HEK293 (cell line): Measurements from ENCODE around the gene CD46.

Experiments used
- BCL11B ChIP-seq: fragments of 450-650 bp; formaldehyde crosslinking; IDR thresholded peaks from 2 replicates; pipeline ENCODE4 v1.5.1; 2016; ENCODE audit warnings: low read depth, missing biosample characterization, missing genetic modification characterization
- KLF8 ChIP-seq: fragments of 450-650 bp; formaldehyde crosslinking; IDR thresholded peaks from 2 replicates; pipeline ENCODE4 v1.5.1; 2016; ENCODE audit warnings: missing biosample characterization, missing genetic modification characterization
- KLF9 ChIP-seq: fragments of 450-650 bp; formaldehyde crosslinking; IDR thresholded peaks from 2 replicates; pipeline ENCODE4 v1.5.1; 2016; ENCODE audit warnings: missing biosample characterization, missing genetic modification characterization, low read depth
- PRDM1 ChIP-seq: fragments of 450-650 bp; formaldehyde crosslinking; IDR thresholded peaks from 2 replicates; pipeline ENCODE4; 2016; ENCODE audit warnings: missing biosample characterization, missing genetic modification characterization
- YY1 ChIP-seq: fragments of 450-650 bp; formaldehyde crosslinking; IDR thresholded peaks from 2 replicates; pipeline ENCODE4 v1.5.1; 2018; ENCODE audit warnings: missing biosample characterization, missing genetic modification characterization
- ZBTB1 ChIP-seq: fragments of 450-650 bp; formaldehyde crosslinking; IDR thresholded peaks from 2 replicates; pipeline ENCODE4 v1.5.1; 2016; ENCODE audit warnings: missing biosample characterization, missing genetic modification characterization
- ZBTB21 ChIP-seq: fragments of 450-650 bp; formaldehyde crosslinking; IDR thresholded peaks from 2 replicates; pipeline ENCODE4 v1.5.1; 2017; ENCODE audit warnings: missing biosample characterization, missing genetic modification characterization
- ZEB2 ChIP-seq: fragments of 450-650 bp; formaldehyde crosslinking; IDR thresholded peaks from 2 replicates; pipeline ENCODE4 v1.5.1; 2016; ENCODE audit warnings: missing biosample characterization, missing genetic modification characterization
- ZNF837 ChIP-seq: fragments of 450-650 bp; formaldehyde crosslinking; IDR thresholded peaks from 2 replicates; pipeline ENCODE4 v1.5.1; 2016; ENCODE audit warnings: missing biosample characterization, missing genetic modification characterization
- TF ChIP-seq, protein P1 (sequence below): fragments of 450-650 bp; formaldehyde crosslinking; IDR thresholded peaks from 2 replicates; pipeline ENCODE4 v1.5.1; 2016; ENCODE audit warnings: missing biosample characterization, missing genetic modification characterization
- TF ChIP-seq, protein P2 (sequence below): fragments of 450-650 bp; formaldehyde crosslinking; IDR thresholded peaks from 2 replicates; pipeline ENCODE4 v1.5.1; 2016; ENCODE audit warnings: missing biosample characterization, missing genetic modification characterization

DNA sequence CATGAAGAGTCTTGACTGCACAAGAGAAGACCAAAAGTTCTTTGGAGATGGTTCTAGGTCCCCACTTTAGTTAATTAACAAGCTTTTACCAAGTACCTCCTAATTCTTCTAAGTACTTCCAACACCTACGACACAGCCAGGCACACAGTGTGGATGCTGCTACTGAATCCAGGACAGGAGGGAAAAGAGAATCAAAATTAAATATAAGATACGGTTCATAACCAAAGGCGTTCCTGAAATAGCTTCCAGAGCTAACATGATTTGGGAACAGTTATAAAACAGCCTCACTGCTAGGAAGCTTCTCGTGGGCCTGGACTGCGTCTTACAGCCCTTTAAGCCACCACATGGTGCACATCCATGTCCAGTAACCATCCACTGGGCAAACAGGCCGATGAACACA is 84.1 kb downstream of the CD46 start:
- TF ChIP-seq, protein P1, sequence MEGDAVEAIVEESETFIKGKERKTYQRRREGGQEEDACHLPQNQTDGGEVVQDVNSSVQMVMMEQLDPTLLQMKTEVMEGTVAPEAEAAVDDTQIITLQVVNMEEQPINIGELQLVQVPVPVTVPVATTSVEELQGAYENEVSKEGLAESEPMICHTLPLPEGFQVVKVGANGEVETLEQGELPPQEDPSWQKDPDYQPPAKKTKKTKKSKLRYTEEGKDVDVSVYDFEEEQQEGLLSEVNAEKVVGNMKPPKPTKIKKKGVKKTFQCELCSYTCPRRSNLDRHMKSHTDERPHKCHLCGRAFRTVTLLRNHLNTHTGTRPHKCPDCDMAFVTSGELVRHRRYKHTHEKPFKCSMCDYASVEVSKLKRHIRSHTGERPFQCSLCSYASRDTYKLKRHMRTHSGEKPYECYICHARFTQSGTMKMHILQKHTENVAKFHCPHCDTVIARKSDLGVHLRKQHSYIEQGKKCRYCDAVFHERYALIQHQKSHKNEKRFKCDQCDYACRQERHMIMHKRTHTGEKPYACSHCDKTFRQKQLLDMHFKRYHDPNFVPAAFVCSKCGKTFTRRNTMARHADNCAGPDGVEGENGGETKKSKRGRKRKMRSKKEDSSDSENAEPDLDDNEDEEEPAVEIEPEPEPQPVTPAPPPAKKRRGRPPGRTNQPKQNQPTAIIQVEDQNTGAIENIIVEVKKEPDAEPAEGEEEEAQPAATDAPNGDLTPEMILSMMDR (tag by site-specific recombination): no peak
- TF ChIP-seq KLF8 (tag by site-specific recombination) (no peak), ZBTB21 (no peak), ZEB2 (tag by site-specific recombination) (no peak), ZBTB1 (tag by site-specific recombination) (no peak), BCL11B (tag by site-specific recombination) (no peak), PRDM1 (tag by site-specific recombination) (no peak), ZNF837 (tag by site-specific recombination) (no peak), KLF9 (tag by site-specific recombination) (no peak), YY1 (tag by site-specific recombination) (no peak)
- TF ChIP-seq, protein P2, sequence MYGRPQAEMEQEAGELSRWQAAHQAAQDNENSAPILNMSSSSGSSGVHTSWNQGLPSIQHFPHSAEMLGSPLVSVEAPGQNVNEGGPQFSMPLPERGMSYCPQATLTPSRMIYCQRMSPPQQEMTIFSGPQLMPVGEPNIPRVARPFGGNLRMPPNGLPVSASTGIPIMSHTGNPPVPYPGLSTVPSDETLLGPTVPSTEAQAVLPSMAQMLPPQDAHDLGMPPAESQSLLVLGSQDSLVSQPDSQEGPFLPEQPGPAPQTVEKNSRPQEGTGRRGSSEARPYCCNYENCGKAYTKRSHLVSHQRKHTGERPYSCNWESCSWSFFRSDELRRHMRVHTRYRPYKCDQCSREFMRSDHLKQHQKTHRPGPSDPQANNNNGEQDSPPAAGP (tag by site-specific recombination): no peak
